Activated CD8-positive, alpha-beta T cell treated with anti-CD3 and anti-CD28 coated beads for 36 hours (primary cell): ENCODE results near the gene ACP1. TPM values are rescaled to one million over a fixed set of nuclear protein-coding genes. Genes with fewer than 3 reads are reported as not detected.
A peak's percentile ranks its signal among the peaks of the same experiment; 100 is the strongest.

Experiments used
- ATAC-seq: fragments of 200-7000 bp; cut with Tn5 transposase; one replicate; pipeline ENCODE4 v1.10.0; 2021; ENCODE audit warnings: mild to moderate bottlenecking, moderate library complexity
- CTCF ChIA-PET: fragments of 350-600 bp; sonication (Branson Sonifier 250); formaldehyde crosslinking; loops from one replicate; lab custom pipeline; 2021; ENCODE audit warnings: antibody characterized with exemption; lab: Charles Lee
- POLR2A ChIA-PET: fragments of 350-600 bp; sonication (Branson Sonifier 250); formaldehyde crosslinking; loops from one replicate; lab custom pipeline; 2021; ENCODE audit warnings: antibody characterized with exemption; lab: Charles Lee
- DNase-seq: peaks from one replicate; pipeline ENCODE4 v3.0.0-alpha.2; 2020
- H3K27ac Mint-ChIP-seq: one replicate; pipeline ENCODE4 v1.8.0; 2021; ENCODE audit warnings: mild to moderate bottlenecking, mixed read lengths
- H3K27me3 Mint-ChIP-seq: one replicate; pipeline ENCODE4 v1.8.0; 2021; ENCODE audit warnings: mixed read lengths
- H3K36me3 Mint-ChIP-seq: one replicate; pipeline ENCODE4 v1.8.0; 2021; ENCODE audit warnings: low read depth, mixed read lengths
- H3K4me1 Mint-ChIP-seq: one replicate; pipeline ENCODE4 v1.8.0; 2021; ENCODE audit warnings: low read depth, mixed read lengths
- H3K4me3 Mint-ChIP-seq: one replicate; pipeline ENCODE4 v1.8.0; 2021; ENCODE audit warnings: mild to moderate bottlenecking, moderate library complexity, mixed read lengths
- H3K9me3 Mint-ChIP-seq: one replicate; pipeline ENCODE4 v1.8.0; 2021; ENCODE audit warnings: mixed read lengths
- CTCF ChIP-seq: fragments of 200-600 bp; IDR thresholded peaks from one replicate; pipeline ENCODE4 v1.8.0; 2022; ENCODE audit warnings: antibody characterized with exemption, mild to moderate bottlenecking
- intact Hi-C: fragments of 100-400 bp; cut with micrococcal nuclease; formaldehyde crosslinking; loops from one replicate; pipeline ENCODE4 v1.10.0; 2022
- total RNA-seq, 2 experiments: library from RNA; stranded (reverse); gene quantifications; one replicate each; pipeline ENCODE4 v1.2.3, GENCODE V29; 2021

Gene ACP1
- total RNA-seq, 2 experiments from 2014 or later: 146 to 153 TPM

- Mint-ChIP-seq H3K27ac (no peak within 1 kb of the TSS), H3K9me3 (no peaks in the 10 kb centered on the region), H3K4me1 (peaks cover 12% of the 10 kb centered on the region), H3K4me3 (peak within 1 kb of the TSS; percentile 47), H3K36me3 (no peaks in the 10 kb centered on the region), H3K27me3 (peaks cover 25% of the 10 kb centered on the region)
- ChIA-PET POLR2A (no interaction called here), CTCF (interaction anchor here (0.9 to 2.6 kb wide), 4 partner anchors 12 to 41 kb away, joined by 3 to 14 read pairs (median 3); no protein-coding TSS in a partner anchor)
- intact Hi-C loops: no loop called here
- no peak for TF ChIP-seq CTCF
- ATAC-seq: peak; percentile 31
- peak; percentile 42 for DNase-seq
These were observed 23.4 kb downstream of the ACP1 start, which contains the start of gene ALKAL2 for GRCh38 chr2:287911-288757. Gene ALKAL2 (minus strand): TSS chr2:288091. CDS start chr2:287835, 256 bp downstream.

GRCh38 chr2:288758-289361 lies 24.1 kb downstream of the ACP1 start:
- Mint-ChIP-seq H3K27me3 (peaks cover 25% of the 10 kb centered on the region), H3K27ac (no peak overlapping the region), H3K4me1 (peaks cover 12% of the 10 kb centered on the region), H3K9me3 (no peaks in the 10 kb centered on the region), H3K4me3 (no peak overlapping the region), H3K36me3 (no peaks in the 10 kb centered on the region)
- no peak for TF ChIP-seq CTCF
- ATAC-seq (no peak), DNase-seq (no peak)
- intact Hi-C loops: no loop called here
- CTCF ChIA-PET: interaction anchor here (0.9 to 2.6 kb wide), 4 partner anchors 13 to 42 kb away, joined by 3 to 14 read pairs (median 10); no protein-coding TSS in a partner anchor
- POLR2A ChIA-PET: interaction anchor here (1.4 kb wide), 1 partner anchor 42 kb away, joined by 3 read pairs; no protein-coding TSS in a partner anchor

- no peak for TF ChIP-seq CTCF
- Mint-ChIP-seq H3K27ac (no peak overlapping the region), H3K4me3 (peak overlapping the region; percentile 49), H3K27me3 (peaks cover 25% of the 10 kb centered on the region), H3K4me1 (peaks cover 12% of the 10 kb centered on the region), H3K9me3 (no peaks in the 10 kb centered on the region), H3K36me3 (no peaks in the 10 kb centered on the region)
- POLR2A ChIA-PET: interaction anchor here (1.4 kb wide), 1 partner anchor 43 kb away, joined by 3 read pairs; no protein-coding TSS in a partner anchor
- CTCF ChIA-PET: interaction anchor here (0.7 to 2.6 kb wide), 13 partner anchors 12 to 347 kb away, joined by 3 to 14 read pairs (median 3); no protein-coding TSS in a partner anchor
- no peak for DNase-seq
- intact Hi-C loops: no loop called here
- peak; percentile 19 for ATAC-seq
These were observed 24.8 kb downstream of the ACP1 start for GRCh38 chr2:289362-290089.

- DNase-seq: peak; percentile 63
- H3K4me3 Mint-ChIP-seq: peak overlapping the region; percentile 49
- ATAC-seq: no peak
- peaks cover 28% of the 10 kb centered on the region for H3K27me3 Mint-ChIP-seq
- no peaks in the 10 kb centered on the region for H3K36me3 Mint-ChIP-seq
- no peaks in the 10 kb centered on the region for H3K9me3 Mint-ChIP-seq
- peaks cover 12% of the 10 kb centered on the region for H3K4me1 Mint-ChIP-seq
- CTCF ChIA-PET: interaction anchor here (0.6 to 2.6 kb wide), 19 partner anchors 9 to 347 kb away, joined by 3 to 14 read pairs (median 3); no protein-coding TSS in a partner anchor
- POLR2A ChIA-PET: interaction anchor here (1.4 kb wide), 1 partner anchor 44 kb away, joined by 3 read pairs; no protein-coding TSS in a partner anchor
- intact Hi-C loops: no loop called here
- peak; percentile 63 for TF ChIP-seq CTCF
- H3K27ac Mint-ChIP-seq: no peak overlapping the region
These were observed 25.5 kb downstream of the ACP1 start for GRCh38 chr2:290090-290722.
